ENCODE measurements around the gene CCR7. TPM values are rescaled to one million over a fixed set of nuclear protein-coding genes. Genes with fewer than 3 reads are reported as not detected.

CCR7 gene
- total and polyA plus RNA-seq, 2 of the 8 experiments (the other 6 are each of a cell fraction or from before 2014, with no cell fraction given) = 0.12 to 0.17 TPM

DNA sequence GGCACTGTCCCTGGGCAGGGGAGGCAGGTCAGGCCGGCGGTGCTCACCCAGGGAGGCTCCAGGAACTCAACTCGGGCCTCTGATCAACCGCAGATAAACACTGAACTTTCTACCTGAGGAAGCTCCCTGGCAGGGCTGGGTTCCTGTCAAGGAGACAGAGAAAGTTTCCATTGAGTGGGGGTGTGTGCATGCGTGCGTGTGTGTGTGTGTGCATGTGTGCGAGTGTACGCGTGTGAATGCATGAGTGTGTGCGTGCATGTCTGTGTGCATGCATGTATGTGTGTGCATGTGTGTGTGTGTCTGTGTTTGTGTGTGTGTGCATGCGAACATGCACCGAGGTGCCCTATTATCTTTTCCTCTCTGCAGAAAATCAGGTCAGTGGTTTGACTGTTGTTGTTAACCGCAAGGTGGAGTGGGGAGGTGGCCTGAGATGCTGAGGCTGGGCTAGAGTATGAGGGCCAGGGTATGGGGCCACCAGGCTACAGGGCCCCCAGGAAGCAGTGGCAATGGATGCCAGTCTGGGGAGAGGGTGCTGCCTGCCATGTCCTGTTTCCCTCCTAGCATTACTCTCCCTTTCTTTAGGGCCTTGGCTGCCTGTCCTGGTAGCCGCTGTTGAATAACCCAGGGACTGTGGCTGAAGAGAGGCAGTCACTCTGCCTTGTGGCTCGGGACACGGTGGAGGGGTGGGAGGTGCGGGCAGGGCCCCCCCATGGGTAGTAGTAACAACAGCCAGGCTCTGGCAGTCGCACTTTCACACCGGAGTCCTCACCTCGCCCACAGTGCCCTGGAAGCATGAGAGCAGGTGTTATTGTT lies 24.0 kb downstream of the CCR7 start (continued):
- TF ChIP-seq, protein P1, sequence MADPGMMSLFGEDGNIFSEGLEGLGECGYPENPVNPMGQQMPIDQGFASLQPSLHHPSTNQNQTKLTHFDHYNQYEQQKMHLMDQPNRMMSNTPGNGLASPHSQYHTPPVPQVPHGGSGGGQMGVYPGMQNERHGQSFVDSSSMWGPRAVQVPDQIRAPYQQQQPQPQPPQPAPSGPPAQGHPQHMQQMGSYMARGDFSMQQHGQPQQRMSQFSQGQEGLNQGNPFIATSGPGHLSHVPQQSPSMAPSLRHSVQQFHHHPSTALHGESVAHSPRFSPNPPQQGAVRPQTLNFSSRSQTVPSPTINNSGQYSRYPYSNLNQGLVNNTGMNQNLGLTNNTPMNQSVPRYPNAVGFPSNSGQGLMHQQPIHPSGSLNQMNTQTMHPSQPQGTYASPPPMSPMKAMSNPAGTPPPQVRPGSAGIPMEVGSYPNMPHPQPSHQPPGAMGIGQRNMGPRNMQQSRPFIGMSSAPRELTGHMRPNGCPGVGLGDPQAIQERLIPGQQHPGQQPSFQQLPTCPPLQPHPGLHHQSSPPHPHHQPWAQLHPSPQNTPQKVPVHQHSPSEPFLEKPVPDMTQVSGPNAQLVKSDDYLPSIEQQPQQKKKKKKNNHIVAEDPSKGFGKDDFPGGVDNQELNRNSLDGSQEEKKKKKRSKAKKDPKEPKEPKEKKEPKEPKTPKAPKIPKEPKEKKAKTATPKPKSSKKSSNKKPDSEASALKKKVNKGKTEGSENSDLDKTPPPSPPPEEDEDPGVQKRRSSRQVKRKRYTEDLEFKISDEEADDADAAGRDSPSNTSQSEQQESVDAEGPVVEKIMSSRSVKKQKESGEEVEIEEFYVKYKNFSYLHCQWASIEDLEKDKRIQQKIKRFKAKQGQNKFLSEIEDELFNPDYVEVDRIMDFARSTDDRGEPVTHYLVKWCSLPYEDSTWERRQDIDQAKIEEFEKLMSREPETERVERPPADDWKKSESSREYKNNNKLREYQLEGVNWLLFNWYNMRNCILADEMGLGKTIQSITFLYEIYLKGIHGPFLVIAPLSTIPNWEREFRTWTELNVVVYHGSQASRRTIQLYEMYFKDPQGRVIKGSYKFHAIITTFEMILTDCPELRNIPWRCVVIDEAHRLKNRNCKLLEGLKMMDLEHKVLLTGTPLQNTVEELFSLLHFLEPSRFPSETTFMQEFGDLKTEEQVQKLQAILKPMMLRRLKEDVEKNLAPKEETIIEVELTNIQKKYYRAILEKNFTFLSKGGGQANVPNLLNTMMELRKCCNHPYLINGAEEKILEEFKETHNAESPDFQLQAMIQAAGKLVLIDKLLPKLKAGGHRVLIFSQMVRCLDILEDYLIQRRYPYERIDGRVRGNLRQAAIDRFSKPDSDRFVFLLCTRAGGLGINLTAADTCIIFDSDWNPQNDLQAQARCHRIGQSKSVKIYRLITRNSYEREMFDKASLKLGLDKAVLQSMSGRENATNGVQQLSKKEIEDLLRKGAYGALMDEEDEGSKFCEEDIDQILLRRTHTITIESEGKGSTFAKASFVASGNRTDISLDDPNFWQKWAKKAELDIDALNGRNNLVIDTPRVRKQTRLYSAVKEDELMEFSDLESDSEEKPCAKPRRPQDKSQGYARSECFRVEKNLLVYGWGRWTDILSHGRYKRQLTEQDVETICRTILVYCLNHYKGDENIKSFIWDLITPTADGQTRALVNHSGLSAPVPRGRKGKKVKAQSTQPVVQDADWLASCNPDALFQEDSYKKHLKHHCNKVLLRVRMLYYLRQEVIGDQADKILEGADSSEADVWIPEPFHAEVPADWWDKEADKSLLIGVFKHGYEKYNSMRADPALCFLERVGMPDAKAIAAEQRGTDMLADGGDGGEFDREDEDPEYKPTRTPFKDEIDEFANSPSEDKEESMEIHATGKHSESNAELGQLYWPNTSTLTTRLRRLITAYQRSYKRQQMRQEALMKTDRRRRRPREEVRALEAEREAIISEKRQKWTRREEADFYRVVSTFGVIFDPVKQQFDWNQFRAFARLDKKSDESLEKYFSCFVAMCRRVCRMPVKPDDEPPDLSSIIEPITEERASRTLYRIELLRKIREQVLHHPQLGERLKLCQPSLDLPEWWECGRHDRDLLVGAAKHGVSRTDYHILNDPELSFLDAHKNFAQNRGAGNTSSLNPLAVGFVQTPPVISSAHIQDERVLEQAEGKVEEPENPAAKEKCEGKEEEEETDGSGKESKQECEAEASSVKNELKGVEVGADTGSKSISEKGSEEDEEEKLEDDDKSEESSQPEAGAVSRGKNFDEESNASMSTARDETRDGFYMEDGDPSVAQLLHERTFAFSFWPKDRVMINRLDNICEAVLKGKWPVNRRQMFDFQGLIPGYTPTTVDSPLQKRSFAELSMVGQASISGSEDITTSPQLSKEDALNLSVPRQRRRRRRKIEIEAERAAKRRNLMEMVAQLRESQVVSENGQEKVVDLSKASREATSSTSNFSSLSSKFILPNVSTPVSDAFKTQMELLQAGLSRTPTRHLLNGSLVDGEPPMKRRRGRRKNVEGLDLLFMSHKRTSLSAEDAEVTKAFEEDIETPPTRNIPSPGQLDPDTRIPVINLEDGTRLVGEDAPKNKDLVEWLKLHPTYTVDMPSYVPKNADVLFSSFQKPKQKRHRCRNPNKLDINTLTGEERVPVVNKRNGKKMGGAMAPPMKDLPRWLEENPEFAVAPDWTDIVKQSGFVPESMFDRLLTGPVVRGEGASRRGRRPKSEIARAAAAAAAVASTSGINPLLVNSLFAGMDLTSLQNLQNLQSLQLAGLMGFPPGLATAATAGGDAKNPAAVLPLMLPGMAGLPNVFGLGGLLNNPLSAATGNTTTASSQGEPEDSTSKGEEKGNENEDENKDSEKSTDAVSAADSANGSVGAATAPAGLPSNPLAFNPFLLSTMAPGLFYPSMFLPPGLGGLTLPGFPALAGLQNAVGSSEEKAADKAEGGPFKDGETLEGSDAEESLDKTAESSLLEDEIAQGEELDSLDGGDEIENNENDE (IDR thresholded peaks at IDR 0.05; ENCODE audit: insufficient replicate concordance, low read length) = no peak
- TF ChIP-seq, protein P2, sequence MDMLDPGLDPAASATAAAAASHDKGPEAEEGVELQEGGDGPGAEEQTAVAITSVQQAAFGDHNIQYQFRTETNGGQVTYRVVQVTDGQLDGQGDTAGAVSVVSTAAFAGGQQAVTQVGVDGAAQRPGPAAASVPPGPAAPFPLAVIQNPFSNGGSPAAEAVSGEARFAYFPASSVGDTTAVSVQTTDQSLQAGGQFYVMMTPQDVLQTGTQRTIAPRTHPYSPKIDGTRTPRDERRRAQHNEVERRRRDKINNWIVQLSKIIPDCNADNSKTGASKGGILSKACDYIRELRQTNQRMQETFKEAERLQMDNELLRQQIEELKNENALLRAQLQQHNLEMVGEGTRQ (IDR thresholded peaks at IDR 0.05; ENCODE audit: low read length) = no peak
- TF ChIP-seq JUN (IDR thresholded peaks at IDR 0.05; ENCODE audit: low read depth, low read length) (no peak), RXRA (IDR thresholded peaks at IDR 0.05; ENCODE audit: insufficient read depth, low read depth, low read length) (no peak), CBX8 (IDR thresholded peaks at IDR 0.05; ENCODE audit: borderline replicate concordance, low read depth, low read length) (no peak), TAF1 (IDR thresholded peaks at IDR 0.05; ENCODE audit: low read depth, low read length) (no peak), TAF7 (optimal IDR thresholded peaks at IDR 0.05; ENCODE audit: borderline replicate concordance, low read depth, low read length) (no peak), CTBP2 (IDR thresholded peaks at IDR 0.05; ENCODE audit: borderline replicate concordance, insufficient read depth, insufficient read length, low read length) (no peak), CHD1 (IDR thresholded peaks at IDR 0.05; ENCODE audit: low read depth, low read length) (no peak)
